Epithelial cell of esophagus (primary cell): ENCODE results near the gene PDE6D.
A peak's percentile ranks its signal among the peaks of the same experiment; 100 is the strongest.

Experiments
- DNase-seq: peaks from one replicate; pipeline ENCODE4 v3.0.0; 2010; ENCODE audit warnings: low read depth
- H3K4me3 ChIP-seq: 2 replicates; pipeline ENCODE4 v1.5.1; 2011; ENCODE audit warnings: mild to moderate bottlenecking, low read length, control low read depth
- CTCF ChIP-seq: IDR thresholded peaks from 2 replicates; pipeline ENCODE4 v1.5.1; 2011; ENCODE audit warnings: low read depth, mild to moderate bottlenecking, low read length, control low read depth, inconsistent platforms; ENCODE audit not compliant: insufficient read depth; ENCODE audit errors: missing control alignments

The PDE6D gene

GRCh38 chr2:231807020-231807419 lies 25.9 kb upstream of the PDE6D start:
- TF ChIP-seq CTCF = no peak
- H3K4me3 ChIP-seq = no peak overlapping the region
- DNase-seq = no peak

- H3K4me3 ChIP-seq = no peak overlapping the region
- DNase-seq = no peak
- no peak for TF ChIP-seq CTCF
Measured at GRCh38 chr2:231803501-231804138, 22.5 kb upstream of the PDE6D start.

GRCh38 chr2:231800493-231801091 lies 19.5 kb upstream of the PDE6D start:
- DNase-seq = peak; percentile 46
- peak; percentile 76 for TF ChIP-seq CTCF
- no peak overlapping the region for H3K4me3 ChIP-seq

GRCh38 chr2:231795525-231796327 lies 14.6 kb upstream of the PDE6D start:
- peak; percentile 65 for TF ChIP-seq CTCF
- peak; percentile 87 for DNase-seq
- H3K4me3 ChIP-seq = no peak overlapping the region

GRCh38 chr2:231794383-231794782 lies 13.3 kb upstream of the PDE6D start:
- no peak for TF ChIP-seq CTCF
- DNase-seq = peak; percentile 78
- no peak overlapping the region for H3K4me3 ChIP-seq

- DNase-seq = no peak
- no peak overlapping the region for H3K4me3 ChIP-seq
- no peak for TF ChIP-seq CTCF
Measured at GRCh38 chr2:231791107-231791506, 10.0 kb upstream of the PDE6D start.

GRCh38 chr2:231786917-231787292 lies 5.8 kb upstream of the PDE6D start:
- no peak for TF ChIP-seq CTCF
- no peak for DNase-seq
- H3K4me3 ChIP-seq = peak overlapping the region; percentile 91
